ENCODE data around the gene RAB3D.

GRCh38 chr19:11295180-11295579 is 44.3 kb downstream of the RAB3D start:
- TF ChIP-seq POLR2AphosphoS5 (IDR thresholded peaks at IDR 0.05; ENCODE audit: low read depth) (no peak), CTCF (conservative IDR thresholded peaks at IDR 0.05; ENCODE audit: low read depth in 2 of 2) (no peak), CREB1 (CRISPR knock-in tag; IDR thresholded peaks at IDR 0.05; ENCODE audit: low read depth) (no peak), REST (IDR thresholded peaks at IDR 0.05; ENCODE audit: unreplicated experiment) (no peak), EZH2 (IDR thresholded peaks at IDR 0.05; ENCODE audit: low read depth, unreplicated experiment) (no peak), EZH2phosphoT487 (IDR thresholded peaks at IDR 0.05; ENCODE audit: unreplicated experiment) (no peak), JUNB (IDR thresholded peaks at IDR 0.05; ENCODE audit: unreplicated experiment) (no peak), ETS1 (IDR thresholded peaks at IDR 0.05) (no peak), ZNF114 (CRISPR knock-in tag; IDR thresholded peaks at IDR 0.05) (no peak), NANOG (IDR thresholded peaks at IDR 0.05; ENCODE audit: borderline replicate concordance) (no peak), ZNF331 (CRISPR knock-in tag; IDR thresholded peaks at IDR 0.05; ENCODE audit: low read depth) (no peak), STAT1 (IDR thresholded peaks at IDR 0.05; ENCODE audit: unreplicated experiment) (no peak), ZNF462 (CRISPR knock-in tag; IDR thresholded peaks at IDR 0.05) (no peak)
